ENCODE measurements around the gene TMEM108. TPM values are rescaled to one million over a fixed set of nuclear protein-coding genes. Genes with fewer than 3 reads are reported as not detected.

TMEM108 gene
- total RNA-seq, 1 donor = not detected

- no peak for DNase-seq (ENCODE audit: low read depth)
- no peak for TF ChIP-seq CTCF (IDR thresholded peaks at IDR 0.05; ENCODE audit: insufficient read depth, low read length)
- H3K4me3 ChIP-seq (ENCODE audit: low read depth, low read length) = no peak overlapping the region
Measured at GRCh38 chr3:133181392-133182150, 143.4 kb downstream of the TMEM108 start.

GRCh38 chr3:133187870-133188379 lies 149.7 kb downstream of the TMEM108 start:
- TF ChIP-seq CTCF (IDR thresholded peaks at IDR 0.05; ENCODE audit: insufficient read depth, low read length) = no peak
- DNase-seq (ENCODE audit: low read depth) = no peak
- no peak overlapping the region for H3K4me3 ChIP-seq (ENCODE audit: low read depth, low read length)

- no peak for TF ChIP-seq CTCF (IDR thresholded peaks at IDR 0.05; ENCODE audit: insufficient read depth, low read length)
- H3K4me3 ChIP-seq (ENCODE audit: low read depth, low read length) = no peak overlapping the region
- no peak for DNase-seq (ENCODE audit: low read depth)
Measured at GRCh38 chr3:133188996-133189395, 150.8 kb downstream of the TMEM108 start.

DNA sequence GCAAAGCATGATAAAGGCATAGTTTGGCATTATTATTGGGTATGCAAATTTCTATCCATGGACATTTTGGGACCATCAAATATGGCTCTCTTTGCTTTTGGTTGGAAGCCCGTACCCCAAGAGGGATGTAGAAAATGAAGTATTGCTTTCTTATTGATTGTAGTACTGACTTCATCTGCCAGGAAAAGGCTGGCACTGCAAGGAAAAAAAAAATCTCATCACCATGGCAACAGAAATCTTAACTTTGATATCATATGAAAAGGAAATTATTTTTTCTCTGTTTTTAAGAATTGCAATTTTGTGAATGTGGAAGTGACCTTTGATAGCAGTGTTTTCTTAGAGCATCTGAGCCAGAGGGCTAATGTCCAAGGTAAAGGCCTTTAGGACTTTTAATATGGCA lies 151.7 kb downstream of the TMEM108 start:
- no peak overlapping the region for H3K4me3 ChIP-seq (ENCODE audit: low read depth, low read length)
- no peak for TF ChIP-seq CTCF (IDR thresholded peaks at IDR 0.05; ENCODE audit: insufficient read depth, low read length)
- no peak for DNase-seq (ENCODE audit: low read depth)

- no peak overlapping the region for H3K4me3 ChIP-seq (ENCODE audit: low read depth, low read length)
- TF ChIP-seq CTCF (IDR thresholded peaks at IDR 0.05; ENCODE audit: insufficient read depth, low read length) = no peak
- DNase-seq (ENCODE audit: low read depth) = no peak
Measured at GRCh38 chr3:133191818-133192217, 153.6 kb downstream of the TMEM108 start.

- TF ChIP-seq CTCF (IDR thresholded peaks at IDR 0.05; ENCODE audit: insufficient read depth, low read length) = no peak
- no peak overlapping the region for H3K4me3 ChIP-seq (ENCODE audit: low read depth, low read length)
- no peak for DNase-seq (ENCODE audit: low read depth)
Measured at GRCh38 chr3:133192363-133192945, 154.3 kb downstream of the TMEM108 start.

All from fibroblast of the aortic adventitia (primary cell).